SK-N-SH (cell line): ENCODE data around the gene SLC26A1. TPM values are rescaled to one million over a fixed set of nuclear protein-coding genes. Genes with fewer than 3 reads are reported as not detected.
A peak's percentile ranks its signal among the peaks of the same experiment; 100 is the strongest.

Source experiments
- CTCF ChIA-PET: fragments of 300-600, 350-600 bp; formaldehyde crosslinking; extraction: SDS; loops from one replicate; lab custom pipeline; 2021; lab: Yijun Ruan, JAX
- POLR2A ChIA-PET: fragments of 350-600 bp; sonication (Branson Sonifier 250); formaldehyde crosslinking; extraction: SDS; loops from one replicate; lab custom pipeline; 2020; ENCODE audit warnings: antibody characterized with exemption, inconsistent platforms; lab: Yijun Ruan, JAX
- DNase-seq: peaks from one replicate; pipeline ENCODE4 v3.0.0; 2012
- H2AFZ ChIP-seq: fragments of 200-600 bp; sonication (generic); 2 replicates; pipeline ENCODE4 v1.8.1; 2016; ENCODE audit warnings: antibody characterized with exemption, mild to moderate bottlenecking, low read depth
- H3F3A ChIP-seq: fragments of 200-600 bp; sonication (generic); replicated peaks from 2 replicates; pipeline ENCODE3; 2016; ENCODE audit warnings: antibody characterized with exemption, mild to moderate bottlenecking; ENCODE audit not compliant: insufficient read depth
- H3K27ac ChIP-seq, 2 experiments: fragments of 200-500 bp in 1 of 2; fragments of 200-600 bp in 1 of 2; sonication (Bioruptor generic) in 1 of 2; sonication (generic), shearing (Covaris generic) in 1 of 2; 2 replicates each; pipeline versions ENCODE4 v1.5.1 to v1.6.1; 2014 to 2016; ENCODE audit warnings: low read depth in 2 of 2, inconsistent platforms in 1 of 2, low read length in 1 of 2, mild to moderate bottlenecking in 1 of 2, mixed read lengths in 1 of 2
- H3K27me3 ChIP-seq: fragments of 200-600 bp; sonication (generic), shearing (Covaris generic); 2 replicates; pipeline ENCODE4 v1.6.1; 2016; ENCODE audit warnings: mixed run types; ENCODE audit not compliant: insufficient read depth
- H3K36me3 ChIP-seq, 2 experiments: fragments of 200-500 bp in 1 of 2; fragments of 200-600 bp in 1 of 2; sonication (Bioruptor generic) in 1 of 2; sonication (generic) in 1 of 2; replicated peaks in 1 of 2; 2 replicates each; pipeline versions ENCODE3 to v1.5.1; 2014 to 2016; ENCODE audit warnings: low read length in 1 of 2, mild to moderate bottlenecking in 1 of 2; ENCODE audit not compliant: insufficient read depth in 2 of 2, control insufficient read depth in 1 of 2
- H3K4me1 ChIP-seq, 2 experiments: fragments of 200-500 bp in 1 of 2; fragments of 200-600 bp in 1 of 2; sonication (Bioruptor generic) in 1 of 2; sonication (generic), shearing (Covaris generic) in 1 of 2; 2 replicates each; pipeline versions ENCODE4 v1.5.1 to v1.6.1; 2014 to 2016; ENCODE audit warnings: low read depth in 1 of 2, low read length in 1 of 2, mixed run types in 1 of 2; ENCODE audit not compliant: insufficient read depth in 2 of 2, control insufficient read depth in 1 of 2
- H3K4me2 ChIP-seq: fragments of 200-600 bp; sonication (generic), shearing (Covaris generic); 2 replicates; pipeline ENCODE4 v1.6.1; 2017; ENCODE audit warnings: mixed run types
- H3K4me3 ChIP-seq, 2 experiments: fragments of 200-500 bp in 1 of 2; fragments of 200-600 bp in 1 of 2; sonication (Bioruptor generic) in 1 of 2; sonication (generic), shearing (Covaris generic) in 1 of 2; 2 replicates each; pipeline versions ENCODE4 v1.5.1 to v1.8.1; 2014 to 2016; ENCODE audit warnings: low read depth in 2 of 2, inconsistent platforms in 1 of 2, low read length in 1 of 2, mild to moderate bottlenecking in 1 of 2, mixed read lengths in 1 of 2, moderate library complexity in 1 of 2
- H3K79me2 ChIP-seq: fragments of 200-600 bp; sonication (generic); 2 replicates; pipeline ENCODE4 v1.8.1; 2017; ENCODE audit warnings: mild to moderate bottlenecking; ENCODE audit not compliant: insufficient read depth
- H3K9ac ChIP-seq: fragments of 200-600 bp; sonication (generic); 2 replicates; pipeline ENCODE4 v1.6.1; 2017; ENCODE audit warnings: mixed run types
- H3K9me2 ChIP-seq: fragments of 200-600 bp; sonication (generic); 2 replicates; pipeline ENCODE4 v1.6.1; 2017; ENCODE audit warnings: mixed run types
- H3K9me3 ChIP-seq: fragments of 200-600 bp; sonication (generic); 2 replicates; pipeline ENCODE4 v1.6.1; 2017; ENCODE audit warnings: mixed run types, mild to moderate bottlenecking, moderate library complexity
- H4K20me1 ChIP-seq: fragments of 200-600 bp; sonication (generic); 2 replicates; pipeline ENCODE4 v1.6.1; 2017; ENCODE audit warnings: mild to moderate bottlenecking, mixed run types; ENCODE audit not compliant: insufficient read depth
- CHD2 ChIP-seq: fragments of 150-350 bp; IDR thresholded peaks from 2 replicates; pipeline ENCODE4 v1.6.1; 2018; ENCODE audit warnings: low read length; ENCODE audit not compliant: partially characterized antibody
- EP300 ChIP-seq, 2 experiments: IDR thresholded peaks; 2 replicates each; pipeline versions ENCODE4 v1.4.0 to v1.6.1; 2012; ENCODE audit warnings: borderline replicate concordance in 1 of 2, low read depth in 1 of 2, low read length in 1 of 2
- FOXJ3 ChIP-seq: sonication (generic); formaldehyde crosslinking; IDR thresholded peaks from 2 replicates; pipeline ENCODE4 v1.5.1; 2020; ENCODE audit warnings: mild to moderate bottlenecking, missing genetic modification reagents
- GABPA ChIP-seq: IDR thresholded peaks from 2 replicates; pipeline ENCODE4 v1.4.0; 2012; ENCODE audit warnings: low read depth, mild to moderate bottlenecking
- IRF3 ChIP-seq: fragments of 150-350 bp; IDR thresholded peaks from 2 replicates; pipeline ENCODE4 v1.6.1; 2016; ENCODE audit warnings: mild to moderate bottlenecking, low read depth, low read length
- JUND ChIP-seq: IDR thresholded peaks from 2 replicates; pipeline ENCODE4 v1.4.0; 2012
- MAX ChIP-seq: IDR thresholded peaks from 2 replicates; pipeline ENCODE4 v1.4.0; 2012; ENCODE audit warnings: low read depth
- MXI1 ChIP-seq: IDR thresholded peaks from 2 replicates; pipeline ENCODE4 v1.6.1; 2012; ENCODE audit warnings: mild to moderate bottlenecking, low read depth, low read length, improper control_type of control experiment
- NFIC ChIP-seq: IDR thresholded peaks from 2 replicates; pipeline ENCODE4 v1.4.0; 2012; ENCODE audit warnings: borderline replicate concordance
- PBX3 ChIP-seq: IDR thresholded peaks from 2 replicates; pipeline ENCODE4; 2012
- POLR2AphosphoS5 ChIP-seq: IDR thresholded peaks from 2 replicates; pipeline ENCODE4 v1.6.1; 2012; ENCODE audit warnings: low read depth, low read length
- RCOR1 ChIP-seq: fragments of 150-350 bp; IDR thresholded peaks from 2 replicates; pipeline ENCODE4 v1.6.1; 2017; ENCODE audit warnings: antibody characterized with exemption, low read length
- REST ChIP-seq: IDR thresholded peaks from 2 replicates; pipeline ENCODE4 v1.6.1; 2012; ENCODE audit warnings: mild to moderate bottlenecking, low read depth, low read length, moderate library complexity
- RXRA ChIP-seq: IDR thresholded peaks from 2 replicates; pipeline ENCODE4 v1.4.0; 2012; ENCODE audit warnings: low read depth, mild to moderate bottlenecking, borderline replicate concordance
- SMC3 ChIP-seq: IDR thresholded peaks from 2 replicates; pipeline ENCODE4 v1.6.1; 2012; ENCODE audit warnings: low read depth, low read length, improper control_type of control experiment
- YY1 ChIP-seq: IDR thresholded peaks from 2 replicates; pipeline ENCODE4 v1.4.0; 2012; ENCODE audit warnings: low read depth, mild to moderate bottlenecking
- WGBS: methylation state at CpG from one replicate; pipeline ENCODE4 v1.1.6; 2017; ENCODE audit warnings: low lambda C conversion rate; 5-methylcytosine and 5-hydroxymethylcytosine counted together
- polyA plus RNA-seq, 3 experiments: library from polyadenylated mRNA; depleted of rRNA; stranded (reverse); fragments of >200 nt; gene quantifications; 2 replicates each; pipeline ENCODE4 v1.2.3, GENCODE V29; 2012

The SLC26A1 gene
- polyA plus RNA-seq, 1 of the 3 experiments (the other 2 are of a cell fraction) = 0.05 TPM

- Histone ChIP-seq H2AFZ (no peak overlapping the region), H3K36me3 (no peaks in the 10 kb centered on the region), H3K79me2 (no peaks in the 10 kb centered on the region), H3F3A (no peaks in the 10 kb centered on the region), H3K27ac (no peak overlapping the region), H3K9me2 (no peaks in the 10 kb centered on the region), H3K4me3 (no peak overlapping the region), H3K4me2 (no peak overlapping the region), H3K27me3 (no peaks in the 10 kb centered on the region), H3K9ac (no peak overlapping the region), H3K4me1 (no peaks in the 10 kb centered on the region), H4K20me1 (no peaks in the 10 kb centered on the region), H3K9me3 (no peaks in the 10 kb centered on the region)
- no peak for TF ChIP-seq REST
- no peak for TF ChIP-seq MXI1
- TF ChIP-seq POLR2AphosphoS5 = no peak
- TF ChIP-seq YY1 = no peak
- no peak for TF ChIP-seq RXRA
- no peak for TF ChIP-seq CHD2
- DNase-seq = peak; percentile 12
- WGBS = 88% methylated on average over 27 of the region's 62 CpGs
- ChIA-PET CTCF (no interaction called here), POLR2A (no interaction called here)
Measured at GRCh38 chr4:946517-947471, 46.4 kb downstream of the SLC26A1 start.

- no peaks in the 10 kb centered on the region for H3K79me2 ChIP-seq
- no peak for TF ChIP-seq IRF3
- TF ChIP-seq MXI1 = no peak
- TF ChIP-seq FOXJ3 (CRISPR knock-in tag) = no peak
- no peak for TF ChIP-seq GABPA
- TF ChIP-seq JUND = no peak
- TF ChIP-seq NFIC = no peak
- TF ChIP-seq POLR2AphosphoS5 = no peak
- no peak for TF ChIP-seq SMC3
- TF ChIP-seq EP300 (IDR thresholded peaks at IDR 0.05; ENCODE audit: borderline replicate concordance in 1 of 2, low read depth in 1 of 2, low read length in 1 of 2) = no peak
- TF ChIP-seq RCOR1 = no peak
- no peak for TF ChIP-seq PBX3
- TF ChIP-seq MAX = no peak
- TF ChIP-seq, all 33 proteins: peak for 0
- Histone ChIP-seq H3K9ac (no peak overlapping the region), H3K4me2 (no peak overlapping the region), H3K4me3 (no peak overlapping the region), H3F3A (no peaks in the 10 kb centered on the region), H2AFZ (no peak overlapping the region), H3K36me3 (no peaks in the 10 kb centered on the region), H3K4me1 (no peaks in the 10 kb centered on the region), H3K9me2 (no peaks in the 10 kb centered on the region), H3K27me3 (no peaks in the 10 kb centered on the region), H3K27ac (no peak overlapping the region), H3K9me3 (no peaks in the 10 kb centered on the region), H4K20me1 (no peaks in the 10 kb centered on the region)
- ChIA-PET CTCF (no interaction called here), POLR2A (no interaction called here)
- WGBS = 75% methylated on average over 6 of the region's 9 CpGs
- no peak for DNase-seq
Measured at GRCh38 chr4:946103-946450, 47.1 kb downstream of the SLC26A1 start.
